B cell (primary cell): ENCODE results near the gene EPHB1. TPM values are rescaled to one million over a fixed set of nuclear protein-coding genes. Genes with fewer than 3 reads are reported as not detected.

Source experiments
- ATAC-seq: fragments of 200-7000 bp; cut with Tn5 transposase; one replicate; pipeline ENCODE4 v1.10.0; 2021; ENCODE audit warnings: low read depth, mild to moderate bottlenecking, moderate number of reproducible peaks, moderate library complexity
- CTCF ChIA-PET: fragments of 350-600 bp; sonication (Branson Sonifier 250); formaldehyde crosslinking; loops from one replicate; lab custom pipeline; 2021; ENCODE audit warnings: antibody characterized with exemption, inconsistent platforms; lab: Charles Lee
- POLR2A ChIA-PET: fragments of 350-600 bp; sonication (Branson Sonifier 250); formaldehyde crosslinking; loops from one replicate; lab custom pipeline; 2021; ENCODE audit warnings: antibody characterized with exemption; lab: Charles Lee
- DNase-seq: peaks from one replicate; pipeline ENCODE4 v3.0.0; 2013
- H2AFZ ChIP-seq: 2 replicates; pipeline ENCODE4 v1.6.1; 2012; ENCODE audit warnings: mild to moderate bottlenecking, low read depth, low read length; ENCODE audit not compliant: insufficient read depth, poor library complexity, severe bottlenecking
- H3K27ac ChIP-seq, 2 donors: 1 replicate in 1 of 2; 2 replicates in 1 of 2; pipeline ENCODE4 v1.5.1; 2012 to 2013; ENCODE audit warnings: low read length in 2 of 2, mild to moderate bottlenecking in 2 of 2, moderate library complexity in 1 of 2
- H3K27me3 ChIP-seq, 4 experiments: fragments of 200-600 bp in 1 of 4; sonication (generic) in 1 of 4; replicated peaks in 1 of 4; 1 replicate in 2 of 4; 2 replicates in 2 of 4; pipeline versions ENCODE4 v1.6.1 to v1.7.0; 2013 to 2016; ENCODE audit warnings: low read length in 3 of 4, mild to moderate bottlenecking in 2 of 4, mixed read lengths in 1 of 4, moderate library complexity in 1 of 4; ENCODE audit not compliant: insufficient read depth in 4 of 4, control insufficient read depth in 3 of 4; ENCODE audit errors: control extremely low read depth in 1 of 4
- H3K36me3 ChIP-seq, 2 experiments: replicated peaks in 1 of 2; 1 replicate in 1 of 2; 2 replicates in 1 of 2; pipeline versions ENCODE4 v1.6.1 to v1.7.1; 2013; ENCODE audit warnings: low read length in 1 of 2; ENCODE audit not compliant: insufficient read depth in 2 of 2, control insufficient read depth in 1 of 2; ENCODE audit errors: control extremely low read depth in 1 of 2, extremely low read depth in 1 of 2
- H3K4me1 ChIP-seq, 2 donors: fragments of 200-600 bp in 1 of 2; sonication (generic) in 1 of 2; 1 replicate in 1 of 2; 2 replicates in 1 of 2; pipeline versions ENCODE4 v1.5.1 to v1.6.1; 2013 to 2017; ENCODE audit warnings: low read length in 2 of 2; ENCODE audit not compliant: control insufficient read depth in 2 of 2, insufficient read depth in 2 of 2
- H3K4me2 ChIP-seq: replicated peaks from 2 replicates; pipeline ENCODE3; 2012; ENCODE audit warnings: mild to moderate bottlenecking, low read depth, low read length; ENCODE audit not compliant: poor library complexity, severe bottlenecking
- H3K4me3 ChIP-seq, 5 experiments: fragments of 200-600 bp in 1 of 5; sonication (generic) in 1 of 5; 1 replicate in 3 of 5; 2 replicates in 2 of 5; pipeline versions ENCODE4 v1.5.1 to v1.7.0; 2011 to 2016; ENCODE audit warnings: low read length in 4 of 5, mild to moderate bottlenecking in 4 of 5, low read depth in 2 of 5, control low read depth in 1 of 5, moderate library complexity in 1 of 5; ENCODE audit not compliant: insufficient read depth in 1 of 5; ENCODE audit errors: control extremely low read depth in 1 of 5, extremely low read depth in 1 of 5
- H3K79me2 ChIP-seq: fragments of 200-600 bp; sonication (generic); one replicate; pipeline ENCODE4 v1.6.0; 2016; ENCODE audit warnings: low read length; ENCODE audit not compliant: control insufficient read depth, insufficient read depth
- H3K9ac ChIP-seq: fragments of 200-600 bp; sonication (generic); 2 replicates; pipeline ENCODE4 v1.6.1; 2017; ENCODE audit warnings: mild to moderate bottlenecking, low read length, moderate library complexity
- H3K9me3 ChIP-seq, 3 donors: one replicate each; pipeline versions ENCODE4 v1.6.1 to v1.7.1; 2013; ENCODE audit warnings: low read length in 2 of 3; ENCODE audit not compliant: control insufficient read depth in 2 of 3, insufficient read depth in 1 of 3; ENCODE audit errors: control extremely low read depth in 1 of 3
- H4K20me1 ChIP-seq: 2 replicates; pipeline ENCODE4 v1.6.0; 2012; ENCODE audit warnings: mild to moderate bottlenecking, low read length; ENCODE audit not compliant: insufficient read depth, control insufficient read depth, poor library complexity, severe bottlenecking
- H3K27ac Mint-ChIP-seq: one replicate; pipeline ENCODE4 v1.8.0; 2021; ENCODE audit warnings: mixed read lengths
- H3K27me3 Mint-ChIP-seq: one replicate; pipeline ENCODE4 v1.8.0; 2021; ENCODE audit warnings: mixed read lengths
- H3K4me1 Mint-ChIP-seq: one replicate; pipeline ENCODE4 v1.8.0; 2021; ENCODE audit warnings: mixed read lengths
- H3K4me3 Mint-ChIP-seq: one replicate; pipeline ENCODE4 v1.8.0; 2021; ENCODE audit warnings: mixed read lengths
- H3K9me3 Mint-ChIP-seq: one replicate; pipeline ENCODE4 v1.8.0; 2022; ENCODE audit warnings: mixed read lengths; ENCODE audit not compliant: insufficient read depth
- EZH2 ChIP-seq: IDR thresholded peaks from 2 replicates; pipeline ENCODE4 v1.6.1; 2012; ENCODE audit warnings: borderline replicate concordance, low read depth, mild to moderate bottlenecking, moderate library complexity, low read length; ENCODE audit not compliant: insufficient read depth, poor library complexity, severe bottlenecking
- WGBS: methylation state at CpG from one replicate; pipeline ENCODE4 v1.1.5; 2013; ENCODE audit warnings: missing lambda C conversion rate; ENCODE audit not compliant: insufficient coverage; 5-methylcytosine and 5-hydroxymethylcytosine counted together
- intact Hi-C: fragments of 100-400 bp; cut with micrococcal nuclease; formaldehyde crosslinking; loops from one replicate; pipeline ENCODE4 v1.10.0; 2022
- polyA plus RNA-seq: library from polyadenylated mRNA; depleted of rRNA; stranded (reverse); fragments of >200 nt; gene quantifications from 2 replicates; pipeline ENCODE4 v1.2.3, GENCODE V29; 2012
- total RNA-seq, 2 donors: library from RNA; stranded (reverse); fragments of 120-200 nt in 1 of 2; gene quantifications; 1 replicate in 1 of 2; 2 replicates in 1 of 2; pipeline versions ENCODE4 v1.2.3 to v1.2.4, GENCODE V29; 2013 to 2022
- TF ChIP-seq, protein P1 (sequence below): fragments of 200-600 bp; IDR thresholded peaks from one replicate; pipeline ENCODE4 v1.8.0; 2022; ENCODE audit warnings: antibody characterized with exemption, mild to moderate bottlenecking

EPHB1 gene
- total and polyA plus RNA-seq, 2 donors (not counting 1 experiment from before 2014, with no cell fraction given) = 0.01 TPM; not detected in 1

GRCh38 chr3:134857776-134858362, 62.8 kb downstream of the EPHB1 start:
- POLR2A ChIA-PET = no interaction called here
- no peaks in the 10 kb centered on the region for H3K27me3 ChIP-seq
- DNase-seq = no peak
- no peak overlapping the region for H3K9ac ChIP-seq
- no peaks in the 10 kb centered on the region for H3K9me3 ChIP-seq
- ATAC-seq = no peak
- H3K4me3 ChIP-seq = no peak overlapping the region
- no peak overlapping the region for H3K27ac ChIP-seq
- no peaks in the 10 kb centered on the region for H4K20me1 ChIP-seq
- no peaks in the 10 kb centered on the region for H3K9me3 Mint-ChIP-seq
- H3K27me3 Mint-ChIP-seq = peaks cover 16% of the 10 kb centered on the region
- H3K4me2 ChIP-seq = no peak overlapping the region
- CTCF ChIA-PET = no interaction called here
- no peaks in the 10 kb centered on the region for H3K36me3 ChIP-seq
- peaks cover 16% of the 10 kb centered on the region in 2 donors for H3K4me1 ChIP-seq
- peaks cover 15% of the 10 kb centered on the region for H3K4me1 Mint-ChIP-seq
- H3K4me3 Mint-ChIP-seq = no peak overlapping the region
- H3K79me2 ChIP-seq = no peaks in the 10 kb centered on the region
- intact Hi-C loops = no loop called here
- no peak overlapping the region for H3K27ac Mint-ChIP-seq
- no peak overlapping the region for H2AFZ ChIP-seq
- TF ChIP-seq EZH2 = no peak
- TF ChIP-seq, protein P1, sequence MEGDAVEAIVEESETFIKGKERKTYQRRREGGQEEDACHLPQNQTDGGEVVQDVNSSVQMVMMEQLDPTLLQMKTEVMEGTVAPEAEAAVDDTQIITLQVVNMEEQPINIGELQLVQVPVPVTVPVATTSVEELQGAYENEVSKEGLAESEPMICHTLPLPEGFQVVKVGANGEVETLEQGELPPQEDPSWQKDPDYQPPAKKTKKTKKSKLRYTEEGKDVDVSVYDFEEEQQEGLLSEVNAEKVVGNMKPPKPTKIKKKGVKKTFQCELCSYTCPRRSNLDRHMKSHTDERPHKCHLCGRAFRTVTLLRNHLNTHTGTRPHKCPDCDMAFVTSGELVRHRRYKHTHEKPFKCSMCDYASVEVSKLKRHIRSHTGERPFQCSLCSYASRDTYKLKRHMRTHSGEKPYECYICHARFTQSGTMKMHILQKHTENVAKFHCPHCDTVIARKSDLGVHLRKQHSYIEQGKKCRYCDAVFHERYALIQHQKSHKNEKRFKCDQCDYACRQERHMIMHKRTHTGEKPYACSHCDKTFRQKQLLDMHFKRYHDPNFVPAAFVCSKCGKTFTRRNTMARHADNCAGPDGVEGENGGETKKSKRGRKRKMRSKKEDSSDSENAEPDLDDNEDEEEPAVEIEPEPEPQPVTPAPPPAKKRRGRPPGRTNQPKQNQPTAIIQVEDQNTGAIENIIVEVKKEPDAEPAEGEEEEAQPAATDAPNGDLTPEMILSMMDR = no peak

GRCh38 chr3:134858441-134859035, 63.5 kb downstream of the EPHB1 start:
- Mint-ChIP-seq H3K27ac (no peak overlapping the region), H3K4me1 (peaks cover 9% of the 10 kb centered on the region), H3K4me3 (no peak overlapping the region), H3K27me3 (peaks cover 16% of the 10 kb centered on the region), H3K9me3 (no peaks in the 10 kb centered on the region)
- Histone ChIP-seq H3K4me1 (peaks cover 9% of the 10 kb centered on the region in 2 donors), H4K20me1 (no peaks in the 10 kb centered on the region), H3K27me3 (peaks cover 0 to 3% (median 0%) of the 10 kb centered on the region in 4 experiments), H3K9ac (no peak overlapping the region), H3K79me2 (no peaks in the 10 kb centered on the region), H3K9me3 (no peaks in the 10 kb centered on the region), H3K36me3 (no peaks in the 10 kb centered on the region), H3K27ac (no peak overlapping the region), H2AFZ (no peak overlapping the region), H3K4me2 (no peak overlapping the region), H3K4me3 (no peak overlapping the region)
- ChIA-PET POLR2A (no interaction called here), CTCF (no interaction called here)
- DNase-seq (no peak), ATAC-seq (no peak)
- intact Hi-C loops = no loop called here
- WGBS = 66% methylated on average over 5 of the region's 7 CpGs
- TF ChIP-seq EZH2 = no peak
- TF ChIP-seq, protein P1 = no peak
